ENCODE measurements around the gene VCPKMT.

- TF ChIP-seq POLR2AphosphoS5 (IDR thresholded peaks at IDR 0.05) (no peak), POLR2A (IDR thresholded peaks at IDR 0.05) (no peak)
Measured at GRCh38 chr14:50067723-50068495, 48.5 kb downstream of the VCPKMT start.

Data from sigmoid colon (tissue), 4 donors.